Spleen (tissue), 7 donors: ENCODE results near the gene THSD4.

Experiments used
- POLR2A ChIP-seq, 3 donors: fragments of 450-650 bp; IDR thresholded peaks; one replicate each; pipeline ENCODE4 v1.5.1; 2017; ENCODE audit warnings: antibody characterized with exemption in 3 of 3, mild to moderate bottlenecking in 1 of 3
- TF ChIP-seq, protein P1 (sequence below), 11 experiments: fragments of 200-600 bp in 7 of 11; fragments of 450-650 bp in 4 of 11; sonication (generic) in 4 of 11; IDR thresholded peaks in 8 of 11; conservative IDR thresholded peaks in 3 of 11; 1 replicate in 7 of 11; 2 replicates in 4 of 11; pipeline versions ENCODE4 v1.4.0 to v1.8.0; 2016 to 2021; ENCODE audit warnings: antibody characterized with exemption in 11 of 11, inconsistent platforms in 4 of 11, mild to moderate bottlenecking in 1 of 11
- donor health status: DM: no; HTN: no; CAD: no; lungs with moderate emphysema.
- donor health status: DM: no; HTN: no; CAD: no.
- donor health status: DM: no; HTN: no; CAD: no.

DNA sequence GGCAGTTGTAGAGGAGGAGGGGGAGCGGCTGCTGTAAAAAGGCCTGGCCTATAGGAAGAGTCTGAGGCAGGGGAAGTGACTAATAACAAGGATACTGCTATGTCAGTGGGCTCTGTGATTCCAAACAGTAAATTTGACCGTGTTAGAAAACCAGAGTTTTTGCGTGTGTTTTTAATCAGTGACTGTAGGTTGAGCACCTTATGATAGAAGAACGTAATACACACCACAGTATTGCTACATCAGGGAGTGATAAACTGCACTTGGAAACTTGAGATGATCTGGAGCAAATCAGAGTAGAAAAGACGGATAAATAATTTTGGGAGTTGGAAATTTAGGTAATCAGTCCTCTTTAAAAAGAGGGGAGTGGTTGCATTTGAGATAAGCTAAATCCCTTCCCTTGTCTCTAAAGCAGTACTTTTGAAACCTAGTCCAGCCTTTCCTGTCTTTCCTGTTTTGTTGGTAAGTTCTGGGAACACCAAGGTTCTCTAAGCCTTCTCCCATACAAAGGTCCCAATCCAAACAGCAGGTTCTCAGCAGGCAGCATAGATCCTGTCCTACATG lies 564.6 kb downstream of the THSD4 start:
- TF ChIP-seq, protein P1, sequence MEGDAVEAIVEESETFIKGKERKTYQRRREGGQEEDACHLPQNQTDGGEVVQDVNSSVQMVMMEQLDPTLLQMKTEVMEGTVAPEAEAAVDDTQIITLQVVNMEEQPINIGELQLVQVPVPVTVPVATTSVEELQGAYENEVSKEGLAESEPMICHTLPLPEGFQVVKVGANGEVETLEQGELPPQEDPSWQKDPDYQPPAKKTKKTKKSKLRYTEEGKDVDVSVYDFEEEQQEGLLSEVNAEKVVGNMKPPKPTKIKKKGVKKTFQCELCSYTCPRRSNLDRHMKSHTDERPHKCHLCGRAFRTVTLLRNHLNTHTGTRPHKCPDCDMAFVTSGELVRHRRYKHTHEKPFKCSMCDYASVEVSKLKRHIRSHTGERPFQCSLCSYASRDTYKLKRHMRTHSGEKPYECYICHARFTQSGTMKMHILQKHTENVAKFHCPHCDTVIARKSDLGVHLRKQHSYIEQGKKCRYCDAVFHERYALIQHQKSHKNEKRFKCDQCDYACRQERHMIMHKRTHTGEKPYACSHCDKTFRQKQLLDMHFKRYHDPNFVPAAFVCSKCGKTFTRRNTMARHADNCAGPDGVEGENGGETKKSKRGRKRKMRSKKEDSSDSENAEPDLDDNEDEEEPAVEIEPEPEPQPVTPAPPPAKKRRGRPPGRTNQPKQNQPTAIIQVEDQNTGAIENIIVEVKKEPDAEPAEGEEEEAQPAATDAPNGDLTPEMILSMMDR (IDR thresholded peaks at IDR 0.05 in 8 of 11, conservative IDR thresholded peaks at IDR 0.05 in 3 of 11): no peak
- no peak for TF ChIP-seq POLR2A (IDR thresholded peaks at IDR 0.05)
